ENCODE data around the gene WDR7.

DNA sequence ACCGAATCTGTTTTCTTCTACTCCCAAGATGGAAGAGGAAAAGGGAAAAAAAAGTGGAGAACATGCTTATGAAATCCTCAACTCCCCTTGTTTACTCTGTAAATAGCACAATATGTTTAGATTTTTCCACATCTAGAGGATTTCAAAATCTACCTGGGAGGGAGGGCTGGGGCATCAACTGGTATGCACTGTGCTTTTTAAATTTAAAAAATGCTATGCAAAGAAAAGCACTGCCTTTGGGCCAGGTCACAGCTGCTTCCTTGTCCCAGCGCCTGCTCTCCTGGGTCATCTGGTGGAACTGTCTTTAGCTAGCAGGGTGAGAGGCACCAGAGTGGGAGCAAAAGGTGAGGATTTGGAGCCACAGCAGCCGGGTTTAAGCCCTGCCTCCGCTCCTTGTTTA lies 407.6 kb downstream of the WDR7 start:
- TF ChIP-seq, protein P1, sequence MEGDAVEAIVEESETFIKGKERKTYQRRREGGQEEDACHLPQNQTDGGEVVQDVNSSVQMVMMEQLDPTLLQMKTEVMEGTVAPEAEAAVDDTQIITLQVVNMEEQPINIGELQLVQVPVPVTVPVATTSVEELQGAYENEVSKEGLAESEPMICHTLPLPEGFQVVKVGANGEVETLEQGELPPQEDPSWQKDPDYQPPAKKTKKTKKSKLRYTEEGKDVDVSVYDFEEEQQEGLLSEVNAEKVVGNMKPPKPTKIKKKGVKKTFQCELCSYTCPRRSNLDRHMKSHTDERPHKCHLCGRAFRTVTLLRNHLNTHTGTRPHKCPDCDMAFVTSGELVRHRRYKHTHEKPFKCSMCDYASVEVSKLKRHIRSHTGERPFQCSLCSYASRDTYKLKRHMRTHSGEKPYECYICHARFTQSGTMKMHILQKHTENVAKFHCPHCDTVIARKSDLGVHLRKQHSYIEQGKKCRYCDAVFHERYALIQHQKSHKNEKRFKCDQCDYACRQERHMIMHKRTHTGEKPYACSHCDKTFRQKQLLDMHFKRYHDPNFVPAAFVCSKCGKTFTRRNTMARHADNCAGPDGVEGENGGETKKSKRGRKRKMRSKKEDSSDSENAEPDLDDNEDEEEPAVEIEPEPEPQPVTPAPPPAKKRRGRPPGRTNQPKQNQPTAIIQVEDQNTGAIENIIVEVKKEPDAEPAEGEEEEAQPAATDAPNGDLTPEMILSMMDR (IDR thresholded peaks at IDR 0.05) = no peak
- TF ChIP-seq, protein P2, sequence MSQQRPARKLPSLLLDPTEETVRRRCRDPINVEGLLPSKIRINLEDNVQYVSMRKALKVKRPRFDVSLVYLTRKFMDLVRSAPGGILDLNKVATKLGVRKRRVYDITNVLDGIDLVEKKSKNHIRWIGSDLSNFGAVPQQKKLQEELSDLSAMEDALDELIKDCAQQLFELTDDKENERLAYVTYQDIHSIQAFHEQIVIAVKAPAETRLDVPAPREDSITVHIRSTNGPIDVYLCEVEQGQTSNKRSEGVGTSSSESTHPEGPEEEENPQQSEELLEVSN (IDR thresholded peaks at IDR 0.05; ENCODE audit: borderline replicate concordance, low read depth) = no peak
- no peak for TF ChIP-seq KDM1A (IDR thresholded peaks at IDR 0.05; ENCODE audit: low read depth)
- TF ChIP-seq, protein P3, sequence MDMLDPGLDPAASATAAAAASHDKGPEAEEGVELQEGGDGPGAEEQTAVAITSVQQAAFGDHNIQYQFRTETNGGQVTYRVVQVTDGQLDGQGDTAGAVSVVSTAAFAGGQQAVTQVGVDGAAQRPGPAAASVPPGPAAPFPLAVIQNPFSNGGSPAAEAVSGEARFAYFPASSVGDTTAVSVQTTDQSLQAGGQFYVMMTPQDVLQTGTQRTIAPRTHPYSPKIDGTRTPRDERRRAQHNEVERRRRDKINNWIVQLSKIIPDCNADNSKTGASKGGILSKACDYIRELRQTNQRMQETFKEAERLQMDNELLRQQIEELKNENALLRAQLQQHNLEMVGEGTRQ (IDR thresholded peaks at IDR 0.05) = no peak

Measured in A549 (cell line).